Nucleus accumbens (tissue), 56 donors: Measurements from ENCODE around the gene WDR82.

Experiments
- DNase-seq, 56 donors: peaks; one replicate each; lab custom pipeline; 2025; lab: John Stamatoyannopoulos, UW

Gene WDR82

DNA sequence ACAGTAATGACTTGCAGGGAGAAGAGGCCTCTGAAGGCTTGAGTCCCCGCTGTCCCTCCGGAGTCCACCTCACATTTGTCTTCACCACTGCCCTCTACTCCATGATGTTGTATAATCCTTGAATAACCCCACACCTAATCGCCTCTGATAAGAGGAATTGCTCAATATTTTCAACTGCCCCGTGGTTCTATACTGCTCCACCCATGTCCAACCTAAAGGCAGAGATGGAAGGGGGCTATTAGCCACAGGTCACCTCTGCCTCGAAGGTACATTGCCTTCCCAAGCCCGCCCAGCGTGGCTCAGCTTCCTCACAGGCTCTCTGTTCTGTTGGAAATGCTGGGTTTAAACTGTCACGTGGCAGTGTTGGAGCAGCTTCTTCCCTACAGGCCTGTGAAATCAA, 65.4 kb downstream of the WDR82 start:
- DNase-seq: no peak

DNA sequence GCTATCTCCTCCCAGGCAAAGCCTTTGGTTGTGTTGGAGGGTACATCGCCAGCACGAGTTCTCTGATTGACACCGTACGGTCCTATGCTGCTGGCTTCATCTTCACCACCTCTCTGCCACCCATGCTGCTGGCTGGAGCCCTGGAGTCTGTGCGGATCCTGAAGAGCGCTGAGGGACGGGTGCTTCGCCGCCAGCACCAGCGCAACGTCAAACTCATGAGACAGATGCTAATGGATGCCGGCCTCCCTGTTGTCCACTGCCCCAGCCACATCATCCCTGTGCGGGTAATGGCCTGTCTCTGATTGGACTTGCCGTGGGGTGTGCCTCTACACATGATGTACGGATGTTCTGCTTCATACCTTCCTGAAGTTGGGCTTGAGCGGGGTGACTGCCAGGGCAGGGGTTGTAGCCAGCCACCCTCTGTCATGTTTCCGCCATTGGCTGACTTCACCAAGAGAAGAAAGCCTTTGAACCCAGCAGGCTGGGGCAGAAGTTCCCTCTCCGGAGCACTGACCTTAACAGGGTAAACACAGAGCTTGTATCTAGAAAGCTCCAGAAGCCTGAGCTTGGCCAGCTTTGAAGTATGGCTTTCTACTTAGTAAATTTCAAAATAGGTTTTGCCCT, 67.1 kb downstream of the WDR82 start:
- DNase-seq: no peak

DNA sequence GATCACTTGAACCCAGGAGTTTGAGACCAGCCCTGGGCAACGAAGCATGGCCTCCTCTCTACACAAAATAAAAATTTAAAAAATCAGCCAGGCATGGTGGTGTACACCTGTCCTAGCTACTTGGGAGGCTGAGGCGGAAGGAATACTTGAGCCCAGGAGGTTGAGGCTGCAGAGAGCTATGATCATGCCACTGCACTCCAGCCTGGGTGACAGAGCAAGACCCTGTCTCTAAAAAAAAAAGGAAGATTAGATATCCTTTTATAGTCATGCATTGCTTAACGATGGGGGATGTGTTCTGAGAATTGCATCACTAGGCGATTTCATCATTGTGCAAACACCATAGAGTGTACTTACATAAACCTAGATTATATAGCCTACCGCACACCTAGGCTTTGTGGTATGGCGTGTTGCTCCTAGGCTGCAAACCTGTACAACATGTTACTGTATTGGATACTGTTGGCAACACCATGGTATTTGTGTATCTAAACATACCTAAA, 67.9 kb downstream of the WDR82 start:
- no peak for DNase-seq

DNA sequence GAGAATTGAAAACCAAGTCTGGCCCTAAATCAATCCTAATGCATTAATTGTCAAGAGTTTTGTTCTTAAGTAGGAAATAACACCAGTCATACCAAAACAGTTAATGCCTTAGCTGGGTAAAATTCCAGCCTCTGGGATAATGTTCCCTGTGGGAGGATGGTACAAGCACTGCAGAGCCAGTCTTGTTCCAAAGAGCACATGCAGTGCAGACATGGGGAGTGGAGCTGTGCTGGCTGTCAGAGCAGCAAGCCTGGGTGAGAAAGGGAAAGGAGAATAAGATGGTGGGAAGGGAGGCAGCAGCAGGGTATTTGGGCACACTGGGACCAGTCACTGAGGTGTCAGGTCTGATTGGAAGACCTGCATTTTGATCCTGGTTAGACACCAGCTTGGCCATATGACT, 68.4 kb downstream of the WDR82 start:
- DNase-seq: no peak

DNA sequence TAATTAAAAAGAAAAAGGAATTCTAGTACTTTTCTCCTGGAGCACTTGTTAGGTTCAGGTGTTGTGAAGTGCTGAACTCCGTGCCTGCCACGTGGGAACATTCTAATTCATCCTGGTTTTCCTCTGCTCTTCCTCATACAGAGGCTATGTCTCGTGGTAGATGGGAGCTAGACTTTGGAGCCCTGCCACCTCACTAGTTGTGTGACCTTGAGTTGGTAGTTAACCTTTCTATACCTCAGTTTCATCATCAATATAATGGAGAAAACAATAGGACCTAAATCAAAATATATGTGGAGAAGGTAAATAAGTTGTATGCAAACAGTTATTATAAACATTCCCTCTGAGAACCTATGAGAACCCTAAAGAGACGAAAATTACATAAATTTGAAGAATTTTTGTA, 69.9 kb downstream of the WDR82 start:
- no peak for DNase-seq

DNA sequence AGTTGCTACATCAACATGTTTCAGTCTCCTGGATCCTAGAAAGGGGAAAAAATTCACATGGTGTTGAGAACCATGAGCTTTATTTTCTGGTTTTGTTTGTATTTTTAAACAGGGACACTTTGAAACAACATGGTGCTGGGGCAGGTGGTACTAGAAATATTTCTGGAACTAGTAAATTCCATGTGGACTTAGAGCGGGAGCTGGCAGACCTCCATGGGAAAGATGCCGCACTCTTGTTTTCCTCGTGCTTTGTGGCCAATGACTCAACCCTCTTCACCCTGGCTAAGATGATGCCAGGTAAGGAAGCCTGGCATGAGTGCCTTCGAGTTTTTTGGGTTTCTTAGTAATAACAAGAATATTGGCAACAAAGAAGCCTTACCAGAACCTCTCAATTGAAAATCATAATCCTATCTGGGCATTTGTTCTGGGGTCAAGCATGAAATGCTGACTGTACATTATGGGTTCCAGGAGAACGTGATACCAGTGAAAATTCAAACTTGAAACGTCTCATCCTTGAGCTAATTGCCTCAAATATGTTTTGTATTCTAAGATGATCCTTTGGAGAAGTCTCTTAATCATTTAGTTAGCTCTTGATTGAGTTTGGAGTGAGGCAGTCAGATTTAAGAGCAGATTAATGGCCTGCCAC, 72.6 kb downstream of the WDR82 start:
- DNase-seq: no peak
